DND-41 (cell line): ENCODE measurements around the gene ADGRG6.
"Not testable (repeated sequence)": the region's sequence is repeated elsewhere in the genome, so short reads cannot be mapped to it uniquely, and the experiment has no call there.

Experiments
- ATAC-seq: fragments of 200-7000 bp; cut with Tn5 transposase; 3 replicates; pipeline ENCODE4 v1.9.1; 2021; ENCODE audit warnings: low read depth; ENCODE audit not compliant: insufficient read depth
- DNase-seq: peaks from one replicate; pipeline ENCODE4 v3.0.0-alpha.2; 2020
- H2AFZ ChIP-seq: 2 replicates; pipeline ENCODE4 v1.6.0; 2012; ENCODE audit warnings: low read depth, low read length
- H3K27ac ChIP-seq: 2 replicates; pipeline ENCODE4 v1.5.1; 2012; ENCODE audit warnings: low read length, inconsistent platforms
- H3K27me3 ChIP-seq: fragments of 200-600 bp; sonication (generic); 2 replicates; pipeline ENCODE4 v1.6.0; 2012; ENCODE audit warnings: low read length, mild to moderate bottlenecking, inconsistent platforms; ENCODE audit not compliant: insufficient read depth, poor library complexity
- H3K36me3 ChIP-seq: 2 replicates; pipeline ENCODE4 v1.5.1; 2012; ENCODE audit warnings: low read length, inconsistent platforms; ENCODE audit not compliant: insufficient read depth
- H3K4me1 ChIP-seq: 2 replicates; pipeline ENCODE4 v1.5.1; 2012; ENCODE audit warnings: mild to moderate bottlenecking, low read length; ENCODE audit not compliant: insufficient read depth
- H3K4me2 ChIP-seq: 2 replicates; pipeline ENCODE4 v1.6.0; 2012; ENCODE audit warnings: mild to moderate bottlenecking, moderate library complexity, low read length, inconsistent platforms; ENCODE audit not compliant: insufficient read depth
- H3K4me3 ChIP-seq, 2 experiments: fragments of 200-600 bp in 1 of 2; shearing (Covaris generic) in 1 of 2; 2 replicates each; pipeline ENCODE4 v1.5.1; 2012 to 2016; ENCODE audit warnings: inconsistent platforms in 2 of 2, low read length in 2 of 2, mild to moderate bottlenecking in 2 of 2, low read depth in 1 of 2, moderate library complexity in 1 of 2
- H3K79me2 ChIP-seq: 2 replicates; pipeline ENCODE4 v1.6.0; 2012; ENCODE audit warnings: low read length, inconsistent platforms; ENCODE audit not compliant: insufficient read depth
- H3K9ac ChIP-seq: 2 replicates; pipeline ENCODE4 v1.6.0; 2012; ENCODE audit warnings: low read depth, mild to moderate bottlenecking, inconsistent platforms, low read length, moderate library complexity
- H3K9me3 ChIP-seq: 2 replicates; pipeline ENCODE4 v1.5.1; 2012; ENCODE audit warnings: low read length, moderate library complexity, mild to moderate bottlenecking, inconsistent platforms; ENCODE audit not compliant: insufficient read depth, severe bottlenecking
- H4K20me1 ChIP-seq: 2 replicates; pipeline ENCODE4 v1.6.0; 2012; ENCODE audit warnings: low read length; ENCODE audit not compliant: insufficient read depth
- CTCF ChIP-seq: IDR thresholded peaks from 2 replicates; pipeline ENCODE4 v1.5.1; 2012; ENCODE audit warnings: borderline replicate concordance, low read length, moderate library complexity, mild to moderate bottlenecking; ENCODE audit not compliant: poor library complexity, severe bottlenecking; ENCODE audit errors: extremely low read depth
- EZH2 ChIP-seq: IDR thresholded peaks from 3 replicates; pipeline ENCODE4 v1.6.1; 2012; ENCODE audit warnings: borderline replicate concordance, low read depth, mild to moderate bottlenecking, moderate library complexity, low read length, inconsistent platforms; ENCODE audit not compliant: severe bottlenecking

The ADGRG6 gene

DNA sequence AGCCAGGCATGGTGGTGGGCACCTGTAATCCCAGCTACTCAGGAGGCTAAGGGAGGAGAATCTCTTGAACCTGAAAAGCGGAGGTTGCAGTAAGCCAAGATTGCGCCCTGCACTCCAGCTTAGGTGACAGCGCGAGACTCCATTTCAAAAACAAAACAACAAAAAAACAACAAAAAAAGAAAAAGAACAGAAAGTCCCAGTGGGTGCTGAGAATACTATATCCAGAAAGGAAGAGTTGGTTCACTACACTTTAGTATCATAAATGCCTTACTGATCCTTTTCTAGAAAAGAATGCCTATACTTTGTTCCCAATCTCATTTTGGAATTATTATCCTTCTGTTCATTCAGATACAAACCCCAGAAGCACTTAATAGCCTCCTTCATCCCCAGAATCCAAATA is 20.9 kb upstream of the ADGRG6 start:
- Histone ChIP-seq H3K9ac (no peak overlapping the region), H3K4me3 (no peak overlapping the region), H3K27me3 (no peaks in the 10 kb centered on the region), H4K20me1 (no peaks in the 10 kb centered on the region), H3K27ac (no peak overlapping the region), H3K4me2 (no peak overlapping the region), H3K79me2 (no peaks in the 10 kb centered on the region), H3K9me3 (no peaks in the 10 kb centered on the region), H3K4me1 (no peaks in the 10 kb centered on the region), H3K36me3 (no peaks in the 10 kb centered on the region), H2AFZ (no peak overlapping the region)
- DNase-seq: no peak
- TF ChIP-seq CTCF (no peak), EZH2 (no peak)
- ATAC-seq: no peak

GRCh38 chr6:142283138-142283537 is 18.7 kb upstream of the ADGRG6 start:
- H3K4me1 ChIP-seq, ATAC-seq, H4K20me1 ChIP-seq, H3K36me3 ChIP-seq, H3K27ac ChIP-seq, H2AFZ ChIP-seq, H3K9me3 ChIP-seq, H3K9ac ChIP-seq, DNase-seq, H3K4me2 ChIP-seq, H3K4me3 ChIP-seq, H3K27me3 ChIP-seq, H3K79me2 ChIP-seq: not testable (repeated sequence)

DNA sequence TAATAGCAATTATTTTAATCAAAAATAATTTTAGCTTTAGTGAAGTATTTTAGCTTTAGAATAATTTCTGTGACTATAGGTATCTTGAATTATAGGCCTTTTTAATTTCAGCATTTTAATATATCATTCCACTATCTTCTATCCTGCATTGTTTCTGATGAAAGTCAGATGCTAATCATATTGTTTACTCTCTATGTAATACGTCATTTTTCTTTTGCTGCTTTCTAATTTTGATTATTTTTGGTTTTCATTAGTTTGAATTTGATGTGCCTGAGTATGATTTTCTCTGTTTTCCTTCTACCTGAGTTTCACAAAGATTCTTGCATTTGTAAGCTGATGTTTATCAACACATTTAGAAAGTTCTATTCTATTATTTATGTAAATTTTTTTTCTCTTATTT is 17.4 kb upstream of the ADGRG6 start:
- no peak overlapping the region for H3K27ac ChIP-seq
- H3K9me3 ChIP-seq: no peaks in the 10 kb centered on the region

More for the DNA sequence above, 17.4 kb upstream of the ADGRG6 start:
- DNase-seq: no peak
- no peaks in the 10 kb centered on the region for H3K4me1 ChIP-seq
- no peaks in the 10 kb centered on the region for H3K36me3 ChIP-seq
- no peaks in the 10 kb centered on the region for H3K27me3 ChIP-seq
- H3K4me2 ChIP-seq: no peak overlapping the region
- H3K4me3 ChIP-seq: no peak overlapping the region
- H3K9ac ChIP-seq: no peak overlapping the region
- H3K79me2 ChIP-seq: no peaks in the 10 kb centered on the region
- no peaks in the 10 kb centered on the region for H4K20me1 ChIP-seq
- no peak overlapping the region for H2AFZ ChIP-seq
- TF ChIP-seq CTCF: no peak
- TF ChIP-seq EZH2: no peak
- no peak for ATAC-seq
